Renal cortical epithelial cell (primary cell): ENCODE measurements around the gene CYTH4. TPM values are rescaled to one million over a fixed set of nuclear protein-coding genes. Genes with fewer than 3 reads are reported as not detected.
"Not testable (repeated sequence)": the region's sequence is repeated elsewhere in the genome, so short reads cannot be mapped to it uniquely, and the experiment has no call there.

Experiments used
- DNase-seq: peaks from one replicate; pipeline ENCODE4 v3.0.0-alpha.2; 2011; ENCODE audit warnings: low read depth
- total RNA-seq: library from RNA; depleted of rRNA; stranded (reverse); fragments of >200 nt; gene quantifications from 2 replicates; pipeline ENCODE4 v1.2.3, GENCODE V29; 2014

CYTH4 gene
- not detected in 2 replicates for total RNA-seq

- DNase-seq = no peak
Measured at GRCh38 chr22:37282385-37282677, at the start of gene CYTH4. Gene CYTH4, plus strand, starts transcription at chr22:37282508. Its CDS starts 62 bp downstream, at chr22:37282570.

- DNase-seq = not testable (repeated sequence)
Measured at GRCh38 chr22:37233371-37233750, 48.9 kb upstream of the CYTH4 start.

- DNase-seq = no peak
Measured at GRCh38 chr22:37233751-37234631, 48.3 kb upstream of the CYTH4 start.

DNA sequence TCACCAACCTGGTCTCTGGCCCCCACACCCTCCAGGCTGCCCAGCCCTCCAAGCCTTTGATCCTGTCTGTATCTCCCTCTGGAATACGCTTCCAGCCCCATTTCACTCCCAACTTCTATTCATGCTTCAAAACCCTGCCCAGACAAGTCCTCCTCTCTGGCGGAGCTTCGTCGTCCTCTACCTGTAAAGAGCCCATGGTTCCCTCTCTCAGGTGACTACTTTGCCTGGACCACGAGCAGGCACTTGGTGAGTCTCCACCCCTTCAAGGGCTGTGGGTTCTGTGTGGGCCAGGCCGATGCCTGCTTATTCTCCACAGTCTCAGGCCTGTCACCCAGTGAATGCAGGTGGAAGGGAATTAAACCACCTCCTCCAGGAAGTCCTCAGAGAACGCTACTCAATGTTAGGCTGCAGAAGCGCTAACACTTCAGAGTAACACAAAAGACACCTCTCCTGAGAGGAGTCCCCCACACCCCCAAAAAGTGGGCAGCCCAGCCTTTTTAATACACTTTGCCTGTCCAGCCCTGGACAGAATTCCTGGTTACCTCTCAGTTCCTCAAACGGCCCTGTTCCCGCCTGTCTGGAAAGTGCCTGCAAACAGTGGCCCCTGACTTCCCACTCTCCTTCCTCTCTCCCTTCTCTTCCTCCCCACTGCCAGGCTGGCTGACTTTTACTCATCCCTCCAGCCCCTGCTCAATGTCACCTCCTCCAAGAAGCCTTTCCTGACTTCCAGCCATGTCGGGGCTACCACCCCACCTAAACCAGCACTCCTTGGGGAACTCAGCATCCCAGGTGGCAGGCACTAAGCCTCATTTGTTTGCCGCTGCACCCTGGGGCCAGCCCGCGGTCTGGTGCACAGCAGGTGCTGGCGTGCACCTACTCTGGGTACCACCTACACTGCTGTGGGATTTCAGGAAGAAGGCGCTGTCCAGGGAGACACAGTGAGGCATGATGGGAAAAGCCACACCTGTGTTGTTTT, 47.3 kb upstream of the CYTH4 start:
- DNase-seq = no peak

DNA sequence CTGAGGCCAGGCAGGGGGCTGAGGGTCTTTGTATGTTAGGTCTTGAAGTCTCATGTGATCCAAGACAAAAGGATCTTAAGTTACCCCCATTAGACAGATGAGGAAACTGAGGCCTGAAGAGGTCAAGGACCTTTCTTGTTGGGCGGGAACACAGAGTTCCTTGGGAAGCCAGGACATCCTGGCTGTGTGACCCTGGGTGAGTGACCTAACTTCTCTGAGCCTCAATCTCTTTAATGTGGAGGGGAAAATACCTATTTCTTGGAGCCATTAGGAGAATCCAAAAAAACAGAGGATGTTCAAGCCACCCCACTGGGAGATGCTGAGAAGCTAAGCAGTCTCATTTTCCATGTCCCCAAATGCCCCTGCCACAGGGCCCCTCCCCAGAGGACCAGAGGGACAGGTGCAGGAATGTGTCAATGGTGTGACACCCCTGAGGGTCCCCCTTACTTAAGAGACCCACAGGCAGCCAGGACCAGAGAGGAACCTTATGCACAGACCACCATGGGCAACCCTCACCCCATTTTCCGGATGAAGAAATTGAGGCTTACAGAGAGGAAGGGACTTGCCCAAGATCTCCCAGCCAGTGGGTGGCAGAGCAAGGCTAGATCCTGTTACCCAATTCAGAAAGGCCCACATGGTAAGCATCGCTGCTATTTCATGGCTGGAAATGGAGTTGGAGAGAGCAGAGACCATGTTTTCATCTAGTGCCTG, 46.3 kb upstream of the CYTH4 start:
- no peak for DNase-seq

- DNase-seq = no peak
Measured at GRCh38 chr22:37237371-37238268, 44.7 kb upstream of the CYTH4 start.

DNA sequence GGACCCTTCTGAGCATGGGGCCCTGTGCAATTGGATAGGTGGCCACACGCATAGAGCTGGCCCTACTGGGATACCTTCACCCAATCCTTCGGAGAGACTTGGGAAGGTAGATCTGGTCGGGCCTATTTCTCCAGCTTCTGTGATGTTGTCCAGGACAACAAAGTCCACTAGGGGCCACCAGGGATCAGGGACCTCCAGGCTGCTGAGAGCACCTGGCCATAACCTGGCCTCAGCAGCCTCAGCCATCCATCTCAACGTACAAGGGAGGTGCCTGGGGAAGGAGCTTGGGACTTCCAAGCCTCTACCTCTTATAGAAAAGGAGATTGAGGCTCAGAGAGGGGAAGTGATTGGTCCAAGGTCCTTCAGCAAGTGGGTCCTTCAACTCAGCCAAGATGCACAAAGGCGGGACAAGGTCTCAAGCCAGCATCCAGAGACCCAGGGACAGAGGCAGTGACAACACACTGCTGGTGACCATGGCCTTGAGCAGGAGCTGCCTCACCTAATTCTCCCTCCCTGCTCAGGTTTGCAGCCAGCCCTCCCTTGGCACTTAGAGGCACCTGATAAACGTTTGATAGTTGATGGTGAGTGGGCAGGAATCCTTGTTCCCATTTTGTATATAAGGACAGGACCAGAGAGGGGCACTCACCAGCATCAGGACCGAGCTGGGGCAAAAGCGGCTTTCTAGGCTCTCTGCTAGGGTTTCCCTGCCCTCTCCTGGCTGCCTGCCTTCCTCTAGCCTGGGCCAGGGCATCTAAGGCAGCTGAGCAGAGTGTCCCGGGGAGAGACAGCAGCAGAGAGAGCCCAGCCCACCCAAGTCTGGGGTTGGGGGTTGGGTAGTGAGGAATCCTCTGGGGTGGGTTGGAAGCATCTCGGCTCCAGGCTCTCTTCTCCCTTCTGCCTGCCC, 42.7 kb upstream of the CYTH4 start:
- no peak for DNase-seq

DNA sequence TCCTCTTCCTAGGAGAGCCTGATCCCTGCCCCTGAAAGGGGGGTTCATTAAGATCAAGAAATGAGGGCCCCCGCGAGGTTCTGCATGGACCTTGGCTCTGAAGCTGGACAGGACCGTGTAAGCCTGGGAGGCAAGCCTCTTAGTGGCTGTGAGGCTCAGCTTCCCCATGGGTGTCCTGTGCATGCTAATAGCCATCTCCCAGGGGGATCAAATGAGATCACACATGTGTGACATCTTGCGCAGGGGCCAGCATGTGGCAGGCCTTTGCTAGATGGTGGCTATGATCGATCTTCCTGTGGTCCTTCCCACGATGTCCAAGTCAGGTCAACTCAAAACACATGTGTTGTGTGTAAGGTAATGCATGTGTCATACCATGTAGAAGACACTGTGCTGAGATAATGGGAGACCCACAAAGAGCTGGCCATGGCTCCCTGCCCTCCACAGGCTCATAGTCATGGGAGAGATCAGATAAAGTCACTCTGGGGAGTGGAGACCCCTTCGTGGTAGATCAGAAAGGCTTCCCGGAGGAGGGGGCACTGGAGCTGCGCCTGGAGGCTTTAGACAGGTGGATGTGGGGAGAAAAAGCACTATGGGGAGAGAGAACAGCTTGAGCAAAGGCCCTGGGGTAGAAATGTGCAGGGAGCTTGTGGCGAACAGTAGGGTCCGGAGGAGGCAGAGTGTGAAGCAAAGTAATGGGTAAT, 41.9 kb upstream of the CYTH4 start:
- DNase-seq = no peak

GRCh38 chr22:37240941-37241320, 41.4 kb upstream of the CYTH4 start:
- no peak for DNase-seq

DNA sequence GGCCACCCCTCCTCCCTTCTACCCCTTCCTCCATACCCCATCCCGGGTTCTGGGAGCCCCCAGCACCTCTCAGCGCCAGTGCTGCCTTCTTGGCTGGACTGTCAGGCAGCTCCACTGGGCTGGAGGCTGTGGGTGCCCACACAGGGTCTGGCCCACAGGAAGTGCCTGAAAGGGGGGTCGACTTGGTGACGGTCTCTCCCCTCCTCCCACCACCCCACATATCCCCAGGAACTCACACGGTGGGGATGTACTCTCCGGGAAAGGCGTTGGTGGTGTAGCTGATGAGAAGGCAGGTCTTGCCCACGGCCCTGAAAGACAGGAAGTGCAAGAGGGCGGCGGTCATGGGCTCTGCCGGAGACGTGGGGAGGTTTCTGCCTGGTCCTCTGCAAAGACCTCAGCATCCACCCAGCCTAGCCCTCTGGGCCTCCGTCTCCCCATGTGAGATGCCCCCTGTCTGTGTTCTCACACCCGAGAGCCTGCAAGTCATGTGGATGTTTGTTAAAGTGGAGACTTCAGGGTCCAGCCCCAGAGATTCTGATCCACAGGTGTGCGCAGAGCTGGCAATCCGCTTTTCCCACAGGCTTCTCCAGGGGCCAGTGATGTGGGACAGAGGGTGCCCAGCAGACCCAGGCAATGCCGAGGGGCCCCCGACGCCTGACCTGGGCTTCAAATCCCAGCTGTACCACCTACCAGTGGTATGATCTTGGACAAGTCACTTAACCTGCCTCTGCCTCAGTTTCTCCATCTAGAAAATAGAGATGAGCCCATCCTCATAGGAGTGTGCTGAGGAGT, 40.8 kb upstream of the CYTH4 start:
- DNase-seq = no peak

- DNase-seq = no peak
Measured at GRCh38 chr22:37242395-37242918, 39.9 kb upstream of the CYTH4 start.

- no peak for DNase-seq
Measured at GRCh38 chr22:37243402-37244113, 38.8 kb upstream of the CYTH4 start.

GRCh38 chr22:37244114-37244921, 38.0 kb upstream of the CYTH4 start, which contains the start of gene RAC2:
Gene RAC2, minus strand, starts transcription at chr22:37244269. Its CDS starts 121 bp downstream, at chr22:37244148.
- DNase-seq = peak; percentile 53

DNA sequence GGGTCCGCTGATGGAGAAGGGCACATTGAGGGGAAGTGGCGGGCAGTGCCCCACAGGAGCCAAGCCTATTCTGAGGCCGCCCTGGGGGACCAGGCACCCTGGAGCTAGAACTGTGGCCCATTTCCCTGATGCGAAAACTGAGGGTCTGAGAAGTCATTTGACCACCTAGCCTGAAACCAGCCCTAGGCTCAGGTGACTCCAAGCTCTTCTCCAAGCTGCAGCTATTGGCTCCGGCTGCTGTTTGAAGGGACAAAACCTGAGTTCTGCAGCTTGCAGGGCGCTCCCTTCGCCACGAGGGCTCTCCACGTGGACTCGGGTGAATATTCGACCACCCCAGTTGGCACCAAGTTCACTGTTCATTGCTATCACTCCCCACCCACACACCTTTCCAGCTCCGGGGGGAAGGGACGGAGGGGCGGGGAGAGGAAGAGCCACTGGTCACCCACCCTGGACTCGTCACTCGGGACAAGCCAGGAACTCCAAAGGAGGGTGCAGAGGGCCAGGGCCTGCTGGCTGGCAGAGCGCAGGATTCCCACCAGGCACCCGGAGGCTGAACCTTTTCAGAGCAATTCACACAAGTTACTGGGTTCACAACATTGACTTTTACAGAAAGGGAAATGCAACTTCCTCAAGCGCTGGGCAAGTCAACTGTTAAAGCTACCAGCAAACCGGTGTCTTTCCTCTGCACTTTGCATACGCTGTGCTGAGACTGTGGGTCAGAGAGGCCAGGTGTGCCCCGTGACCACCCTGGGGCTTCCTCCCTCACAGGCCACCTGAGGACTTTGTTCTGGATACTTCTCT, 37.2 kb upstream of the CYTH4 start:
- DNase-seq = no peak

DNA sequence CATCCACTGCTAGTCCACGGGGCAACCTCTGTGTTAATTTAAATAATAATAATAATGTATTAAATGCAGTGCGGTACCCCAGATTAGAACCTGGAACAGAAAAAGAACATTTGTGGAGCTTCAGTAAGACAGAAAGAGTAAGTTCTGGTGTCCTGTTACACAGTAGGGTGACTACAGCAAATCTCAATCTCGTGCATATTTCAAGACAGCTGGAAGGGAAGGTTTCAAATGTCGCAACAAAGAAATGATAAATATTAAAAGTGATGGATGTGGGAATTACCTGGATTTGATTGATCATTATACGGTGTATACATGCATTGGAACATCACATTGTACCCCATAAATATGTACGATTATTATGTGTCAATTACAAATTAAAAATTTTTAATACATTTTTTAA, 36.6 kb upstream of the CYTH4 start:
- no peak for DNase-seq

DNA sequence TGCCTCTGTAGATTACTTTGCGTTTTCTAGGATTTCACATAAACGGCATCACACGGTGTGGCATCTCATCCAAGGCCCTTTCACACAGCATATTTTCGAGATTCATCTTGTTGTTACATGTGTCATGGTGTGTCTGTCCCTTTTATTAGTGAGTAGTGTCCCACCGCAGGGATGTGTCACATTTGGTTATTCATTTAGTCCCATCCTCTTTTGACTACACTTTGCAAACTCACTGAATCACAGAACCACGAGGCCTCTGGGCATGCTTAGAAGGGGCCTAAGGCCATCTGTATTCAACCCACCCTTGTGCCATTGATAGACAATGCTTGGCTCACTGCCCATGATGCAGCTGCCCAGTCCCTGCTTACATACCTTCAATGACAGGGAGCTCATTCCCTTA, 34.1 kb upstream of the CYTH4 start:
- DNase-seq = no peak
